GM18519 (cell line): ENCODE measurements around the gene MEA1.

Experiments used
- ATAC-seq: cut with Tn5 transposase; IDR thresholded peaks from one replicate; pipeline ENCODE4 v1.9.1; 2021; ENCODE audit warnings: mild to moderate bottlenecking, moderate library complexity; ENCODE audit not compliant: unreplicated experiment, low FRiP score

The MEA1 gene

GRCh38 chr6:43040542-43041257 is 27.0 kb upstream of the MEA1 start:
- no peak for ATAC-seq

GRCh38 chr6:43038727-43039126 is 25.0 kb upstream of the MEA1 start:
- ATAC-seq = no peak

DNA sequence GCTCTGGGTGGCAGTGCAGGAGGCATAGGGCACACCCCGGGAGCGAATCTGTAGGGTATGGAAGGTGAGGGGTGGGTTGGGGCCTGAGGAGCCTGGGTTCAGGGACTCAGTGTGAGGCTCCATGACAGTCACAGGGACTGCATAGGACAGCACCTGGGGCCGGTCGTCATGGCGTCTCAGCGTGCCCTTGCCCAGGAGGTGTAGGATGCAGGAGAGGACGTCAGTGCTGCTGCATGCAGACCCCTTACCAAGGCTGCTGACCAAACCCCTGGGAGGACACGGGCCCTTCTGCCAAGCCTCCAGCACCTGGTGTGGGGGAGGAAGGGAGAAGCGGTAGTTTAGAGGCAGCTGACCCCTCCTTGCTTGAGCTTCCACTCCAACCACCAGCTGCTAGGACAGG is 24.0 kb upstream of the MEA1 start:
- ATAC-seq = no peak

- no peak for ATAC-seq
Measured at GRCh38 chr6:43037197-43037596, 23.5 kb upstream of the MEA1 start.

DNA sequence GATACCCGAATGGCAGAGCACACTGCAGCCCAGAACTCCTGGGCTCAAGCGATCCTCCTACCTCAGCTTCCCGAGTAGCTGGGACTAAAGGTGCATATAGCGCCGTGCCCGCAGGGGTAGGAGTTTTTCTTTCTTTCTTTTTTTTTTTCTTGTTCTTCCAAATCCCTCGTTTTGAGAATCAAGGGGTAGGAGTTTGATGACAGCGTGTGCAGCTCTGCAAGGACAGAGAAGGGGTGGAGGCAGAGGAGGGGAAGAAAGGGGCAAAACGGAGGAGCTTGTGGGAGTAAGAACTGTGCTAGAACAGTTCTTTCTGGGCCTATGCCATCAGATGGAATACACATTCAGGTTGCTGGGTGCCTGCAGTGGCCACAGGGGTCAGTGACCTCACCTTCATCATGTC is 23.0 kb upstream of the MEA1 start:
- ATAC-seq = no peak

DNA sequence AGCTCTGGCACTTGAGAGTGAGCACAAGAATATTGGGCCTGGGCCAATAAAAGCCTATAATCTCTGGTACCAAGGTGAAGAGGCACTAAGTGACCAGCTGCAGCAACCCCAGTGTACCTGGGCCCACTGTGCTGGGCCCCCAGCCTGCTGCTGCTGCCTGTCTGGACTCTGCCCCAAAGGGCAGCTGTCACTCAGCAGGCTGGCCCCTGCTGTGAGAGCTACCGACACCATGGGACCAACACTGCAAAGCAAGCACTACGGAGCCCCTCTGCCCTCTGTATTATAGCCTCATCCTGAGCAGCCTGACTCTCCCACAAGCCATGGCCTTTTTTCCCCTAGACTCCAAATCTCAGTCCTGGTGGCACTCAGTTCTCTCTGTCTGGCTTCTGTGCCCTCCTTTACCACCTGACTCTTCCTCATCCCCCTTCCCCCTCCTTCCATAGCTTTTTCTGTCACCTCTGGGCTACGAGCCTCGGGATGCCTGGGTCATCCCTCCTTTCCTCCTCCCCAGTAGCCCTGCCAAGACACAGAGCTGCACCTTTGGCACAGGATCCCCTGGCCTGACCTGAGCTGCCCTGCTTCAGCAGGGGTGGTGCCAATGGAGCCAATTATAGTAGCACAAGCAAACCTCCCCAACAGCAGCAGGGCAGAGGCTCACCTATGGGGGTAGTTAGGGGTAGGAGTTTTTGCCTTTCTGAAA is 21.9 kb upstream of the MEA1 start:
- ATAC-seq = no peak

DNA sequence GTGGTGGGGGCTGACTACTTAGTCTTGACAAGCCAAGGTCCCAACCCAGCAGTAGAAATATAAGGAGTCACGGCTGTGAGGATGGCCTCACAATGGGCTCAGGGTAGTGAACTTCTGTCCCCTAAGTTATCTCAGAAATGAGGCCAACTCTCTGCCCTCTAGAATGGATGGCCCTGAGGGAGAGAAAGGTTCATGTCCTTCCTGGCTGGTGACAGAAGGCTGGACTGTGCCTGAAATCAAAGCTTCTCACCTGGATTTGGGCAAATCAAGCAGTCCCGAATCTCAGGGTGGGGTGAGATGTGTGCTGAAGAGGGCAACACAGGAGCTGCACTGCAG is 20.4 kb upstream of the MEA1 start:
- no peak for ATAC-seq

- ATAC-seq = no peak
Measured at GRCh38 chr6:43033496-43034189, 19.9 kb upstream of the MEA1 start.

GRCh38 chr6:43032326-43032725 is 18.6 kb upstream of the MEA1 start:
- no peak for ATAC-seq

DNA sequence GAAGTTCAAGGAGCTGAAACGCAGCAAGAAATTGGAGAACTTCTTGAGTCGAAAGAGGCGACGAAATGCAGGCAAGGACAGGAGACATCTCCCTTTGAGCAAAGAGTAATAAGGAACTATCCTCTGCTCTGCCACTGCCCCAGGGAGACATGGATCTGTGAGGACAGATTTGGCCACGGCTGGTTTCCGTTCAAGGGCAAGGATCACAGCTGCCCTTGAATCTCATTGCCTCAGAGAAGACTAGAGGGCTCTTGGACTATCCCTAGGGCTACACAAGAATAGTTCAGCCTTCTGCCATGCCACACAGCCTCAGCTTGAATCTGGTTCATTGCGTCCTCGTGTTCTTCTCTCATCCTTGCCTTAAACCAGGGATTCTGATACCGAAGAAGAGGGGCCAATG is 15.4 kb upstream of the MEA1 start:
- ATAC-seq = no peak

DNA sequence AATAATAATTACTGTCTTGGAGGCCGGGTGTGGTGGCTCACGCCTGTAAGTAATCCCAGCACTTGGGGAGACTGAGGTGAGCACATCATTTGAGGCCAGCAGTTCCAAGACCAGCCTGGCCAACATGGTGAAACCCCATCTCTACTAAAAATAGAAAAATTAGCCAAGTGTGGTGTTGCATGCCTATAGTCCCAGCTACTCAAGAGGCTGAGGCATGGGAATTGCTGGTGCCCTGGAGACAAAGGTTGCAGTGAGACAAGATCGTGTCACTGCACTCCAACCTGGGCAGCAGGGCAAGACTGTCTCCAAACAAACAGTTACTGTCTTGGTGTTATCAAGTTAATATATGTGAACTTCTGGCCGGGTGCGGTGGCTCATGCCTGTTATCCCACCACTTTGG is 12.6 kb upstream of the MEA1 start:
- ATAC-seq = no peak

GRCh38 chr6:43024436-43024835 is 10.7 kb upstream of the MEA1 start:
- ATAC-seq = no peak

- ATAC-seq = peak; percentile 44
Measured at GRCh38 chr6:43021270-43022047, 7.7 kb upstream of the MEA1 start, which contains the start of gene RRP36. RRP36 (plus strand) TSS chr6:43021623; CDS start chr6:43021655, 32 bp downstream.

DNA sequence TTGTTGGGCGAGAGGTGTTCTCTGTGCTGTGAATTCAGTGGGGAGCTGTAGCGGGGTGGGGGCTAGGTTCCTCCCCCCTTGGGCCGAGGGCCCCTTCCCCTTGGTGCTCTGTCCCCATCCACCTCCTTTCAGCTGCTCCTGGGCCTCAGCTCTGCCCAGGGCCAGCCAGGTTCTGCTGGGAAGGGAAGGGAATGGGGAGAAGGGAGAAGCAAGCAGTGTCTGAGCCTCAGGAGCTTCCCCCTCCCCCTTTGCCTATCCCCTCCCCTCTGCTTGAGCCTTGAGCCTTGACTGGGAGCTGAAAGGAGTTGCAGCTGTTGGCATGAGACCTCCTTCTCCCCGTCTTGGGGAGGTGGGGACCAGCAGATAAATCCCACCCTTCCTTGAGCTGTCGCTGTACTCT is 7.1 kb upstream of the MEA1 start:
- ATAC-seq = no peak

- ATAC-seq = no peak
Measured at GRCh38 chr6:43020052-43020705, 6.4 kb upstream of the MEA1 start.

GRCh38 chr6:43019152-43019551 is 5.4 kb upstream of the MEA1 start:
- no peak for ATAC-seq

DNA sequence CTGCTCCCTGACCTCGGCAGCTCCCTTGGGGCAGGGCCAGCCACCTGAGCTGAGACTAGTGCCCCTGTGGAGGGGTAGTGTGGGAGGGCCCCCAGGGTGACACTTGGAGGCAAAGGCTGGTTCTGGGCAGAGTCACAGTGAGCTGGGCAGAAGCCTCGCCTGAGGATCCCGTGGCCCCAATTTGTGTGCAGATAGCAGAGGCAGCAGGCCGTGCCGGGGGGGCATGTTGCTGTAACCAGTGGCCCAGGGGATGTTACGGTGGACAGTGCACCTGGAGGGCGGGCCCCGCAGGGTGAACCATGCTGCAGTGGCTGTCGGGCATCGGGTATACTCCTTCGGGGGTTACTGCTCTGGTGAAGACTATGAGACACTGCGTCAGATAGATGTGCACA is 3.2 kb upstream of the MEA1 start:
- no peak for ATAC-seq

- ATAC-seq = no peak
Measured at GRCh38 chr6:43016176-43016942, 2.6 kb upstream of the MEA1 start.

GRCh38 chr6:43014434-43014909 is 726 bp upstream of the MEA1 start:
- ATAC-seq = no peak
